Activated T-cell treated with anti-CD3 and anti-CD28 coated beads for 48 hours (primary cell): Measurements from ENCODE around the gene SH3GL3.

Experiments used
- DNase-seq: peaks from one replicate; pipeline ENCODE4 v3.0.0-alpha.2; 2020; ENCODE audit warnings: low read depth

SH3GL3 gene

DNA sequence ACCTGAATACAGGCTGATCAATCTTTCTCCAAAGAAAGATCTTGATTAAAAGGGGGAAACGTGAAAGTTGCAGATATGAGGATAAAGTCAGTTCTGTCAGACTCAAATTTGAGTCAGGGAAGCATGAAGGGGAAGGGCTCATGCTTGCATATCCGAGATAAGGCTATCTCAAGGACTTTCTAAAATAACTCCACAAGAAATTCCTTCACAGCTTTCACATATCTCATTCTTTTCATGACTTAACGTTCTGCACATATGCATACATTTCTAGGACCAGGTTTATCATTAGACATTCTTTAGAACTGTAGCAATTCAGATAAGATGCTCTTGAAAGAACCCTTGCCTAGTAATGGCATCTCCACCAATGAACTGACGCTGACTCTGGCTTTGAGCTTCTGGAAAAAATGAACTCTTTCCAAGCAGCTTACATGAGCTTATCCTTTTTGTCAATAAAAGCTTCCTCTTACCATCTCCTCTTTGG lies 15.9 kb downstream of the SH3GL3 start:
- DNase-seq, result no peak

DNA sequence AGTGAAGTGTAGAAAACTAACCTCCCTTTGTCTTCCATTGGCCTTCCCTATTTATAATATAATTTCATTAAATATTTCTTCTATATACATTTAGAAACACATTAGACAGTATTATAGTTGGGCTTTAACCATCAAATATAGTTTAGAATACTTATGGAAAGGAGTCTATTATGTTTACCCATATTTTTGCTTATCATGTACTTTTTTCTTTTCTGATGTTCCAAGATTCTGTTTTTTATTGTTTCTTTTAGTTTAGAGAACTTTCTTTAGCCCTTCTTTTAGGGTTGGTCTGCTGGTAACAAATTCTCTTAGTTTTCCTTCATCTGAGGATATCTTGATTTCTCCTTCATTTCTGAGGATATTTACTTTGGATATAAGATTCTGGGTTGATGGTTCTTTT lies 23.7 kb downstream of the SH3GL3 start:
- DNase-seq, result no peak

DNA sequence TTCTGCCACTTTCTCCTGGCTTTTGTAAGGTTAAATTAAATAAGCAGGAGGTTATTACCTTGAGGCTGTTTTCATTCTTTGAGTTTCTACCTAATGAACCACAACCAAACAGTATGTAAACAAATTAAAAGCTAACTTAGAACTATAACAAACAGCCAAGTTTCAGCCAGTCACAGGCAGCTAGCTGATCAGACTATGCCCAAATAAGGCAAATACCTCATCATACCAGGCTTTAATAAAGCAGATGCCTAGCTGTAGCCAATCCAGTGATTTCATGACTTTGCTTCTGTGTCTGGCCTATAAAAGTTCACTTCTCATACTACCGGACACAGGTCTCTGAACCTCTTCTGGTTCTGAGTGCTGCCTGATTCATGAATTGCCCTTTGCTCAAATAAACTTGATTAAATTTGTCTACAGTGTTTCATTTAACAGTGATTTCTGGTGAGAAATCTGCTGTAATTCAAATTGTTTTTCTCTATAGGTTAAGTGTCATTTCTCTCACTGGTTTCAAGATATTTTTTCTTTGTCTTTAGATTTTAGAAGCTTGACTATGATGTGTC lies 24.2 kb downstream of the SH3GL3 start:
- DNase-seq, result no peak

DNA sequence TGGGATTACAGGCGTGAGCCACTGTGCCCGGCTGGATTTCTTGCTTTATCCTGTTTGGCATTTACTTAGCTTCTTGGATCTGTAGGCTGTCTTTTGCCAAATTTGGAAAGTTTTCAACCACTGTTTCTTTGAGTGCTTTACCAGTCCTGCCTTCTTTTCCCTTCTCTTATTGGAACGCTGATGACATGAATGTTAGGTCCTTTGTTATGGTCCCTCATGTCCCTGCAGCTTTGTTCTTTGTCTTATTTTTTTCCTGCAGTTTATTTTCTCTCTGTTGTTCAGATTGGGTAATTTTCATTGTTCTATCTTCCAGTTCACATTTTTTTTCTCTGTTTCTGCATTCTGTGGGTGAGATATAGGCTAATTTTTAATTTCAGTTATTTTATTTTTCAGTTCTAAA lies 25.0 kb downstream of the SH3GL3 start:
- no peak for DNase-seq

DNA sequence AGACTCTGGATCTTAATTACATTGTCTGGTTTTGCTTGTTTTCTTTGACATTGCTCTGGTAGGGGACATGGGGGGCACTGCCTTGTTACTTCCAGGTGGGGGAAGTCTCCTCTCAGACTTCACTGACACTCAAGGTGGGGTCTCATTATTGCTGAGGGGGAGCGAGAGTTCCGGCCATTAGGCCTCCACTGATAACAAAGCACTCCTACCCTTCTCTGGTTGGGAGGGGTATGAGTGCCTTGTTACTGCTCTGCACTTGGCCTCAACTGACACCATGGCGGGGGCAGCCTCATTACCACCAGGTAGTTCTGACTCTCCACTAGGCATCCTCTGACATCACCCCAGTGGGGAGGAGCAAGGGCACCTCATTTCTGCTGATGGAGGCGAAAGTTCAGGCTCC lies 25.7 kb downstream of the SH3GL3 start:
- no peak for DNase-seq

DNA sequence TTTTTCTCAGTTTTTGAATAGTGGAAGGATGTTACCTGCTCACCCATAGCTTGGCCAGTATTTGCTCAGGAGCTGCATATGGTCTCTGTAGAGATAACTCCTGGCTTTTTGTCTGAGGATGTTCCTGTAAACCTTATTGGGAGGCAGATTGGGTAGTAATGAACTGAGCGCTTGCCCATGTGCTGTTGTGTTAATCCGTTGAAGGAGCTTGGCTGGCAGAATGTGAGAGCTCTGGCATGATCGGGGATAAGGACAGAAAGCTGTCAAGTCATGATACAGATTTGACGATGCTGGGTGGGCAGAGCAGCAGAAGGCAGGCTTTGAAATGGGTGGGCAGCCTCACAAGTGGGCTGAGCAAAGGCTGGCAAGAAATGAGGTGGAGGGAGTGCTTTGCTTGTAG lies 27.4 kb downstream of the SH3GL3 start:
- DNase-seq, result no peak

DNA sequence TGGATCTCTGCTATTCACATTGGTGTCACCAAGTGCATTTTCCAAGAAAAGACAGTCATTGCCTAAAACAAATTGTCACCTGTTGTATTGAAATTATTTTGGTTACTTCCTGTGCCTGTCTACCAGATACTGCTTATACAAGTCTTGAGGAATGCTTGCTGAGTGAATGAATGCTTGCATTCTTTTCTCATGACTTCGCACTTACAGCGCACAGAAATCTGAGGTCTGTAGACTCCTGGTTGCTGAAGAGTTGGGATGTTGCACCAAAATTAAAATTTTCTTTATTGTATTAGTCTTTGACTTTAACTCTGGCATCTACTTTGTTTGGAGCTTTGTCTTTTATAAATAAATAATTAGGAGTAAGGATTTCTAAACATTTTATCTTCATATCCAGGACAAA lies 28.4 kb downstream of the SH3GL3 start:
- no peak for DNase-seq

DNA sequence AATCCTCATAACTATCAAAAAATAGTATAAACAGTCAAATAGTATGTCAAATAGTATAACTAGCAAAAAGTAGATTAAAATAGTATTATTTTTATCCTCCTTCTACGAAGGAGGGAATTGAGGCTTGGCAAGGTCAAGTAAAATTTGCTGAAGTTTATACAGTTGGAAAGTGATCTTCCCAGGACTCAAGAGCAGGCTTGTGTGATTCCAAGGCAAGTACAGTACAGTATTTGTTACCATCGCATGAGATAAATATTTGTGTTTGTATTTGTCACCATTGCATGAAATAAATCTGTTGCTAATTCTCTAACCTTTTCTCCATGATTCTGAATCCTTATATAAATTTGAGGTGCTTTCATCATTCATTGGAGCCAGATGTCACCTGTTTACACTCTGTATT lies 28.9 kb downstream of the SH3GL3 start:
- no peak for DNase-seq

DNA sequence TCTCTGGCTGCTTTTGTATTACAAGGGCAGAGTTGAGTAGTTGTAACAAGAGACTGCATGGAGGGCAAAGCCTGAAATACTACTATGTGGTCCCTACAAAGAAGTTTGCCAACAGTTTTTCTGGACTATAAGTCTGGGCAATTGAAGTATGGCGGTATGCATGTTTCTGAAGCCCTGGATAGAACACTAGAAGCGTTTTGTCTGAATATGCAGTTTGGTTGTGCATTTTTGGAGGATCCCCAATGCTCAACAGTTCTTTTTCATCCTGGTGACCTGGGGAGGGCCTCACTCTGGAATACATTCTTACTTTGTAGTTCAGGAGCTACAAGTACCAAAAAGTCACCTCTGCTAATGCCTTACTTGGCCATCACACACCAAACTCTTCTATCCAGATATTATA lies 29.6 kb downstream of the SH3GL3 start:
- DNase-seq, result no peak

DNA sequence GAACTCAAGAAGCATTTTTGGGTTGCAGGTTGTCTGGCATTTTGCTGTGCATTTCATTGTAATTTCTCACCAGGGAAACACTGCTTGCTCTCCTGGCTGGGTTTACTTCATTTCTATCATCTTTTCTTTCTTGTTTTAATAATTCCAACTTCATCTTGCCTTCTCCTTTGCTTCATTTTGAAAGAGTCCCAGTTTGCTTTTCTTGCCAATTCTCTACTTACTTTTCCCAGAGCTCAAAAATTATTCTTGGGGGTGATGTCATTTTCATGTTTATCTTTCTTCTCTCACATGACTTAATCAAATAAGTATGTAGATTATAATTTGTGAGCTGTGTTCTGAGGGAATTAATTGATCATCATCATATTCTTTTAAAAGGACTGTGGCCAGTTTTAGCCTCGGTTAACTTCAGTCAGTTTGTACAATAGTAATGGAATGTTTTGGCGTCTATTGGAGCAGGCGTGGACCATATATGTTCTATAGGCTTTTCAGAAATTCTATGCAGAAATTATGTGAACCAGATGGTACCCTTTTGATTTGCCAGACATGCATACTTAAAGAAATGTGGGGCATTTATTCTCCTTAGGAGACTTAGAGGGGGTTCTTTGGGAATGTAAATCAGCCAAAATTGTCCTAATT lies 30.1 kb downstream of the SH3GL3 start:
- no peak for DNase-seq

DNA sequence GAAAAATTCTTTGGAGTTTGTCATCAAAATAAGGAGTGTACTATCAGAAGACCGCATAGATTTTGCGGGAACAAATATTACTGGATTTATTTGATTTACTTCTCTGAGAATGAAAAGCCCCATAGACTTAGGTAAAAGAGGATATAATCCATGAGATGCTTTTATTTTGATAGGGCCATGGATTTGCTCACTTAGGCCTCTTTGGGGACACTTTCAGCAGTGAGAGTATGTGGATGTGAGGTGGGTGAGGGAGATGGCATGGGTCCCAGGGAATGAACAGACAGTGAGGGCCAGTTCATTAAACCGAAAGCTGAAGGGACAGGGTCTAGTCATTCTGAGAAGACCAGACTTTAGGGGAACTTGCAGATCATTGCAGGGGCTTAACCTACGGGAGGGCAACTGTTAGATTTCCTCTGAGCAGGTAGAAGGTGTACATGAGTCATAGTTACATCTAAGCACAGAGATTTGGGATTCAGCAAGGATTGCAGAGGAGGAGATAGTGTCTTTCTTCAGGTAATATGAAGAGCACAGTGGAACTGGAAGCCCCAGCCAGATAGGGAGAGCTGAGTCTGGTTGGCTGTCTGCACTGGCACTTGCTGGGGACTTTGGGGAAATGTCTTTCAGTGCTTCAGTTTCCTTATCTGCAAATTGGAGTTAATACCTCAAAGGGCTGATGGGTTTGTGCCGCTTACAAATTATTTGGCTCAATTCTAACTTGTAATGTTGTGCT lies 30.8 kb downstream of the SH3GL3 start:
- no peak for DNase-seq

DNA sequence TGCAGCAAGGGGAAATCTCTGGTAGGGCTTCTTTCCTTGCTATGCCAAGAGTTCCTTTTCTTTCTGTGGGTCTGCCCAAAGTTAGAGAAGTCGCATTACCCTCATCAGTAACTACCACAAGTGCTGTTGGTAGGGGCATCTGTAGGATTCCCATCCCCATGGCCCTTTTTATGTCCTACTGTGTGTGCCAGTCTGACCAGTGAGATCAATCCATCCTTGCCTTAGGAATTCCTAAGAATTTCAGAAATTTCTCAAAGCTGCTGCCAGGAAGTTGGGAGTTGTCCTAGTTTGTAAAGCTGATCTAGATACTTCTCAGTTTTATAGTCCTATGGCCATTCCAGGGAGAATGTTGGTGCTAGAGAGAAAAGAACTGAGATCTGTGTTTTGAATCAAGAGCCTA lies 36.5 kb downstream of the SH3GL3 start:
- no peak for DNase-seq

DNA sequence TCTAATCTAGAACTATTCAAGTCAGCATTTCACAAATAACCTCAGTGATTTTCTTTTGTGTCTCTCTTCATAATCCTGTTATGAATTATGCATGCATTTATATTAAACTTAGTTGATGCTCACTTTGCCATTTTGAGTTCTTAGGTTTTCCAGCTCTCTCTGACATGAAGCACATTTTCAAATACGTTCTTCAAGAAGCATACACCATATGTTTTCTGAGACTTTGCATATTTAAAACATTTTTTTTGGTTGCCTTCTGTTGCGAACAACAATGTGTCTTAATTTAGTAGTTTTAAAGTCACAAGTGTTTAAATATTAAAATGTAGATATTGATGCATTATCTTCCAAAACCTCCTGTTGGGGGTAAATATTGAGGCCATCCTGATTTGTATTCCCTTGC lies 37.5 kb downstream of the SH3GL3 start:
- no peak for DNase-seq

DNA sequence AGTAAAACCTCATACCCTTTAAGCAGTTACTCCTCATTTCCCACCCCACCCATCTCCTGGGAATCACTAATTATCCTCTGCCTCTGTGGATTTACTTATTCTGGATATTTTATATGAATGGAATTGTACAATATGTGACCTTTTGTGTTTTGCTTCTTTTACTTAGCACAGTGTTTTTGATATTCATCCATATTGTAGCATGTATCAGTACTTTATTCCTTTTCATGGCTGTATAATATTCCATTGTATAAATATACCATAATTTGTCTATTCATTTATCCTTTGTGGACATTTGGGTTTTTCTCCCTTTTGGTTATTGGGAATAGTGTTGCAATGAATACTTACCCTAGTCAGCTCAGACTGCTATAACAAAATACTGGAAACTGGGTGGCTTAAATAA lies 39.2 kb downstream of the SH3GL3 start:
- DNase-seq, result no peak

DNA sequence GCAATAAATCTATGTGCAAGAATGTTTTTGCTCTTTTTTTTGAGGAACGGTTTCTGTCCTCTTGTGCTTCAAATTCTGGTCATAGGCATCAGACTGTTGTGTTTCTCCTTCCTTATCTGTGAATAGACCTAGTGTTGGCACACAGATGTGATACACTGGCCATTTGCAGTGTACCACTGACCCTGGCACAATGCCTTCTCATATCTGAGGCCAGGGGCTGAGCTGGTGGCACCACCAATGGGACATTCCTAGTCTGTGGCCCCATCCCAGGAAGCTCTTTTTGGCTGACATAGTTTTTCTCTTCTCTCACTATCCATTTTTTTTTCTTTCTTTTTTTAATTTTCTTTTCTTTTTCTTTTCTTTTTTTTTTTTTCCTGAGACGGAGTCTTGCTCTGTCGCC lies 40.4 kb downstream of the SH3GL3 start:
- no peak for DNase-seq

DNA sequence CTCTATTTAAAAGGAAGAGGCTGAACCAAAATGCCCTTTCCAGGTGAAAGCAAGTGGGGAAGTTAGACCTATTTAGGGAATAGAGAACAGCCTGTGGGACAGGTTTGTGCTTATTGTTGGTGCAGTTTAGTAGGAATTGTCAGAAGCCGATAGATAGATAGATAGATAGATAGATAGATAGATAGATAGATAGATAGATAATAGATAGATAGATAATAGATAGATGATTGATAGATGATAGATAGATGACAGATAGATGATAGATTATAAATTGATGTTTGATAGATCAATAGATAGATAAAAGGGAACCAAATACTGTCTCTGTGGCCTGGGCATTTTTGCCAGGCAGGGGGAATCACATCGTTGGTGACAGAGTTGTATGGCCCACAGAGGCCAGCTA lies 42.5 kb downstream of the SH3GL3 start:
- DNase-seq, result no peak

DNA sequence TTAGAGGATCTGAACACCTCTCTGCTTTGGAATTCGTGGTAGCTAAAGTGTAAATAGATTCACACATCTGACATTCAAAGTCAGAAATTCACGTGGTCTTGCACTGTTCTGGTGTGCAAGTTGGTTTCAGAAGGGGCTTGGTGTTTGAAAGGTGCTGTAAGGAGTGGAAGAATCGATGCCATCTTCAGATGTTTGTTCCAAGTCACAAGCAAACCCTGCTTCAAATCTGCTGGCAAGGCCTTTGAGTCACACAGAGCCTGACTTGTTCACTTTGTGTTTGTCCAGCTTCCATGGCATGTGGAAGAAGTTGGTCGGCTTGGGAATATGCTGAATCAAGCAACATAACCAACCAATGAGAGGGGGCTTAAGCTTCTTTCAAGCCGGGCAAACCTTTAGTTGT lies 44.3 kb downstream of the SH3GL3 start:
- DNase-seq, result no peak

DNA sequence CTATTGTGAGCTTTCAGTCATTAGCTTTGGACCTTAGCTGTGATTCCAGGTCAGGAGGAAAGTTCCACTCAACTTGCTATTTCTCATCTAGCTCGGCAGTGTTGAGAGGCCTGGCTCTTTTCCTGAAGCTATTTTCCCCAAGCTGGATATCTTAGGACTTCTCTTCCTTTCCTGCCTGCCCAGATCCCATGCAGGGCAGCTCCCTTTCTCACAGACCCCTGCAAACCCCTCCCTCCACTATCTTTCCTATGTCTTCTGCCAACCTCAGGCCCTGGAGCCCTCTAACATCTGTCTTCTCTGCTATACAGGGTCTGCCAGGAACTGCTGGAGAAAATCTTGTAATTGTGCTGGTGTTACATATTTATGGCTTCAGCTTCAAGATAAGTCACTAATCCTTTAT lies 49.6 kb downstream of the SH3GL3 start:
- DNase-seq, result no peak

DNA sequence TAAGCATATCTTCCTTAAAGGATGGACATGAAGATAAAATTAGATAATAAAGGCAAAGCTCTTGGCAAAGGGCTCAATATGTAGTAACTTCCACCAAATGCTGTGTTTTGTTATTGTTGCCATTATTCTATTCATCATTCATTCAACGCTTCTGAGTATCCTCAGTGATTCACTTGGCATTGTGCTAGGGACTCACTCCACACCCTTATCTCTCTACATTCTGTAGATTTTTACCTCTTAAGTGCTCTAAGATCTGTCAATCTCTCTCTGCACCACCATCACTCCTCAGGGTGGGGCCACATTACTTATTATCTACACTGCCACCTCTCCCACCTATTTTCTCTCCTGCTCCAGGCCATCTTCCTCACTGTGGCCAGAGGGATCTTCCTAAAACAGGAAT lies 51.2 kb downstream of the SH3GL3 start:
- no peak for DNase-seq

DNA sequence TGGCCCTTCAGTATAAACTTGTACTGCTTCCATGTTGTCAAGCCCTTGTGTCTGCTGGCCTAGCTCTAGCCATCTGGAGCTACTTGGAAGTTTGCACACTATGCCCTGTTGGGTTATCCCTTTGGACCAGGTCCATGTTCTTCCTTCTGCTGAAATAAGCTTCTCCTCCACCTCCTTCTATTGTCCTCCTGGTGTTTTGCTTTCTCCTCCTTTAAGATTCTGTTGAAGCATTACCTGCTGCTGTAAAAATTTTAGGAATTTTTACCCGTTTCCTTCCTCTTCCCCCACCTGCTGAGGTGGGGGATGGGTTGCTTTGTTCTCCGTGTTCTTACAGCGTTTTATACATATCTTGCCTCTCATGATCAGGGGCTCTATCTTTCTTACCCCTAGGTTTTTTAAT lies 51.7 kb downstream of the SH3GL3 start:
- DNase-seq, result no peak

DNA sequence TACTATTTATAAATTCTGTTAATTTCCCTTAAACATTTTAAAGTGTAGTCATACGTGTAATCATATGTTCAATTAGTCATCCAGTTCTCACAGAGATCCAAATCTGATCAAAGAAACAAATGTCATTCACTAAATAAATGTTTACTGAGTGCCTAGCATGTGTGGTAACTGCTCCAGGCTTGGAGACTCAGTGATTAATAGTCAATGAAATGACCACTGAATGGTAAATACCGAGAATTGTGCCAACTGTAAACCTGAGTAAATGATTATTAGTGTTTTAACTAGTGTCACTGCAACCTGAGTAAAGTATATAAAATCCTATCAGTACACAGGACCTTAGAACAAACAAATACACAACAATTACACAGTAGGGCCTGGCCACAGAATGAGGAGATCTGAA lies 52.3 kb downstream of the SH3GL3 start:
- no peak for DNase-seq

DNA sequence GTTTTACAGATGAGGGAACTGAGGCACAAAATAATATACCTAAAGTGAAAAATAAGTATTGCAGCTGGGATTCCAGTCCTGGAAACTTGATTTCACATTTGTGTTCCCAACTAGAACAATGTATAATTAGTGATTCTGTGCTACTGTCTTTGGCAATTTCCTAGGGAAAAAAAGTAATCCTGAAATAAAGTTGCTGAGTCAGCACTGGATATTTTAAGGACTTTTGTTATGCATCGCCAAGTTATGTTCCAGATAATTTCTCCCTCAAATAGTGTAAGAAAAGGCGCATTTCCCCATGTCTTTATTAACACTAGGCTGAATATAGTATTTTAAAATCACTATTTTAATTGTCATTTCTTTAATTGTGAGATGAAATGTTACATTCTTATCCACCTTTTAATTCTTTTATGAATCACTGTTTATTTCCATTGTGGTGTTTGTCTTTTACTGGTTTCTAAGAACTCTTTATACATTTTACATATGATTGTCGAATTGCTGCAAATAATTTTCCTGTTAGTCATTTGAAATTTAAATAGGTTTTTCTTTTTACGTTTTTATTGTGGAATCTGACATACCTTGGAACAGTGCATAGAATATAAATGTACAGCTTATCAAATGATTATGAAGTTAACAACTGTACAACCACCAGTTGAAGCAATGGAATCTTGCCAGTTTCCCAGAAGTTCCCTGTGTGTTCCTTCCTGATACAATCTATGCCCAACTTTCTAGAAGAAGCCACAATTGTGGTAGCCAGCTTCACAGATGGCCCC lies 56.6 kb downstream of the SH3GL3 start:
- no peak for DNase-seq

DNA sequence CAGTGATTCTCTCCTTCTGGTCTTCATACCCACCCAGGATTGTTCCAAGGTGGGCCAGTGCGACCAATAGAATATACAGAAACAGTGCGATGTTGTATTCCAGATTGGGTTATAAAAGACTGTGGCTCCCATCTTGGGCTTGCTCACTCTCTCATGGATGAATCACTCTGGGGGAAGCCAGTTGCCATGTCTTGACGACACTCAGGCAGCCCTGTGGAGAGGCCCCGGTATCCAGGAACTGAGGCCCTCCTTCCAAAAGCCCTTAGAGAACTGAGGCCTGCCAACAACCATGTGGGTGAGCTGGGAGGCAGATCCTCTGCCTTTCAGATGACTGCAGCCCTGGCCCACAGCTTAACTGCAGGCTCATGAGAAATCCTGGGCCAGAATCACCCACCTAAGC lies 57.2 kb downstream of the SH3GL3 start:
- DNase-seq, result no peak
